Endothelial cell of umbilical vein (primary cell): Measurements from ENCODE around the gene ZNF652. TPM values are rescaled to one million over a fixed set of nuclear protein-coding genes. Genes with fewer than 3 reads are reported as not detected.

Experiments used
- BruUV-seq: library from RNA; stranded (reverse); fragments of 400-500 nt; replicated peaks from 2 replicates; lab custom pipeline; 2021; lab: Mats Ljungman, UMichigan
- CTCF ChIA-PET: fragments of 300-600, 350-600 bp; sonication (Branson Sonifier 250); formaldehyde crosslinking; loops from one replicate; lab custom pipeline; 2021; ENCODE audit warnings: antibody characterized with exemption, inconsistent platforms; lab: Charles Lee
- POLR2A ChIA-PET: fragments of 300-600, 350-600 bp; sonication (Branson Sonifier 250); formaldehyde crosslinking; loops from one replicate; lab custom pipeline; 2021; ENCODE audit warnings: antibody characterized with exemption, inconsistent platforms; lab: Charles Lee
- DNase-seq: peaks from one replicate; pipeline ENCODE4 v3.0.0-alpha.2; 2011; ENCODE audit warnings: low read depth, low spot score
- FAIRE-seq: peaks from 2 replicates; lab custom pipeline; 2011; peaks lifted over from hg19 to GRCh38; lab: Jason Lieb, UNC
- H2AFZ ChIP-seq: 2 replicates; pipeline ENCODE4 v1.6.0; 2012; ENCODE audit warnings: low read depth, low read length, control low read depth, inconsistent platforms
- H3K27ac ChIP-seq: 2 replicates; pipeline ENCODE4 v1.5.1; 2011; ENCODE audit warnings: low read depth, mild to moderate bottlenecking, control low read depth, low read length, moderate library complexity; ENCODE audit not compliant: insufficient read depth
- H3K27me3 ChIP-seq, 2 experiments: 2 replicates each; pipeline versions ENCODE4 v1.6.0 to v1.6.1; 2011; ENCODE audit warnings: low read length in 2 of 2, mixed read lengths in 1 of 2; ENCODE audit not compliant: control insufficient read depth in 2 of 2, insufficient read depth in 2 of 2
- H3K36me3 ChIP-seq, 2 experiments: 2 replicates in 1 of 2; 3 replicates in 1 of 2; pipeline ENCODE4 v1.5.1; 2011; ENCODE audit warnings: low read length in 2 of 2, mild to moderate bottlenecking in 1 of 2, moderate library complexity in 1 of 2; ENCODE audit not compliant: control insufficient read depth in 2 of 2, insufficient read depth in 2 of 2; ENCODE audit errors: extremely low read depth in 1 of 2
- H3K4me1 ChIP-seq: 3 replicates; pipeline ENCODE4 v1.5.1; 2011; ENCODE audit warnings: mild to moderate bottlenecking, low read length; ENCODE audit not compliant: control insufficient read depth, insufficient read depth; ENCODE audit errors: extremely low read depth
- H3K4me2 ChIP-seq: 2 replicates; pipeline ENCODE4 v1.6.1; 2011; ENCODE audit warnings: low read length, control low read depth, mixed read lengths; ENCODE audit not compliant: insufficient read depth
- H3K4me3 ChIP-seq, 3 experiments: fragments of 200-600 bp in 1 of 3; sonication (generic), shearing (Covaris generic) in 1 of 3; replicated peaks in 1 of 3; 2 replicates each; pipeline ENCODE4 v1.5.1; 2011 to 2016; ENCODE audit warnings: control low read depth in 3 of 3, low read length in 3 of 3, mild to moderate bottlenecking in 2 of 3, inconsistent platforms in 1 of 3, low read depth in 1 of 3, moderate library complexity in 1 of 3; ENCODE audit not compliant: insufficient read depth in 1 of 3
- H3K79me2 ChIP-seq: 2 replicates; pipeline ENCODE4 v1.6.0; 2012; ENCODE audit warnings: low read length, inconsistent platforms; ENCODE audit not compliant: control insufficient read depth, insufficient read depth
- H3K9ac ChIP-seq: replicated peaks from 2 replicates; pipeline ENCODE3; 2011; ENCODE audit warnings: low read length, control low read depth; ENCODE audit not compliant: insufficient read depth; ENCODE audit errors: extremely low read depth
- H3K9me1 ChIP-seq: replicated peaks from 3 replicates; pipeline ENCODE4 v1.6.0; 2011; ENCODE audit warnings: mild to moderate bottlenecking, low read length; ENCODE audit not compliant: control insufficient read depth, insufficient read depth; ENCODE audit errors: extremely low read depth
- H3K9me3 ChIP-seq: replicated peaks from 2 replicates; pipeline ENCODE4 v1.5.1; 2012; ENCODE audit warnings: low read length, inconsistent platforms; ENCODE audit not compliant: control insufficient read depth, insufficient read depth
- H4K20me1 ChIP-seq: replicated peaks from 2 replicates; pipeline ENCODE3; 2011; ENCODE audit warnings: mild to moderate bottlenecking, low read length; ENCODE audit not compliant: control insufficient read depth, insufficient read depth; ENCODE audit errors: extremely low read depth
- EZH2 ChIP-seq: IDR thresholded peaks from 2 replicates; pipeline ENCODE4 v1.6.1; 2012; ENCODE audit warnings: borderline replicate concordance, low read depth, mild to moderate bottlenecking, moderate library complexity, low read length, inconsistent platforms; ENCODE audit not compliant: severe bottlenecking
- FOS ChIP-seq: IDR thresholded peaks from 2 replicates; pipeline ENCODE4 v1.6.1; 2011; ENCODE audit warnings: mild to moderate bottlenecking, low read length, moderate library complexity, borderline replicate concordance; ENCODE audit not compliant: insufficient read depth
- GATA2 ChIP-seq: IDR thresholded peaks from 2 replicates; pipeline ENCODE4 v1.7.0; 2011; ENCODE audit warnings: low read depth, mild to moderate bottlenecking, moderate library complexity, mixed read lengths, low read length; ENCODE audit not compliant: insufficient read length, insufficient read depth
- JUN ChIP-seq: IDR thresholded peaks from 2 replicates; pipeline ENCODE4 v1.6.1; 2011; ENCODE audit warnings: borderline replicate concordance, low read depth; ENCODE audit not compliant: insufficient read length, insufficient read depth
- MYC ChIP-seq: IDR thresholded peaks from one replicate; pipeline ENCODE4 v1.6.1; 2011; ENCODE audit warnings: mild to moderate bottlenecking, low read depth, low read length
- POLR2A ChIP-seq: IDR thresholded peaks from 2 replicates; pipeline ENCODE4 v1.6.1; 2012; ENCODE audit warnings: low read depth, mild to moderate bottlenecking, control low read depth, low read length
- POLR2AphosphoS5 ChIP-seq: IDR thresholded peaks from 2 replicates; pipeline ENCODE4 v1.6.1; 2012; ENCODE audit warnings: low read depth, mild to moderate bottlenecking, control low read depth, low read length, moderate library complexity; ENCODE audit not compliant: insufficient read depth
- dilution Hi-C: fragments of 300-500 bp; cut with MboI; formaldehyde crosslinking; loops from one replicate; pipeline ENCODE4 v1.15.0; 2019; ENCODE audit warnings: low sequenced_read_pairs; ENCODE audit not compliant: extremely low pct_ligation_motif_present
- intact Hi-C: fragments of 100-400 bp; cut with micrococcal nuclease; formaldehyde crosslinking; loops from one replicate; pipeline ENCODE4 v1.10.0; 2022
- polyA plus RNA-seq, 4 experiments: library from polyadenylated mRNA; depleted of rRNA in 3 of 4; stranded (reverse) in 3 of 4; unstranded in 1 of 4; fragments of >200 nt; gene quantifications; 2 replicates each; pipeline versions ENCODE4 v1.2.1 to v1.2.3, GENCODE V29; 2011 to 2012; ENCODE audit warnings: missing spikeins in 1 of 4
- total RNA-seq: library from RNA; stranded (reverse); gene quantifications from 2 replicates; pipeline ENCODE4 v1.2.3, GENCODE V29; 2021
- TF ChIP-seq, protein P1 (sequence below), 2 donors: IDR thresholded peaks; 1 replicate in 1 of 2; 2 replicates in 1 of 2; pipeline ENCODE4 v1.5.1; 2011; ENCODE audit warnings: low read length in 2 of 2, mild to moderate bottlenecking in 2 of 2, moderate library complexity in 2 of 2, control low read depth in 1 of 2, inconsistent platforms in 1 of 2, low read depth in 1 of 2; ENCODE audit not compliant: insufficient read depth in 1 of 2; ENCODE audit errors: extremely low read depth in 1 of 2
- TF ChIP-seq, protein P2 (sequence below): IDR thresholded peaks from 2 replicates; pipeline ENCODE4 v1.6.1; 2011; ENCODE audit not compliant: insufficient read depth, insufficient read length

The ZNF652 gene
- total and polyA plus RNA-seq, 2 donors (not counting 3 experiments of a cell fraction or from before 2014, with no cell fraction given), result 6.1 to 18.6 TPM

DNA sequence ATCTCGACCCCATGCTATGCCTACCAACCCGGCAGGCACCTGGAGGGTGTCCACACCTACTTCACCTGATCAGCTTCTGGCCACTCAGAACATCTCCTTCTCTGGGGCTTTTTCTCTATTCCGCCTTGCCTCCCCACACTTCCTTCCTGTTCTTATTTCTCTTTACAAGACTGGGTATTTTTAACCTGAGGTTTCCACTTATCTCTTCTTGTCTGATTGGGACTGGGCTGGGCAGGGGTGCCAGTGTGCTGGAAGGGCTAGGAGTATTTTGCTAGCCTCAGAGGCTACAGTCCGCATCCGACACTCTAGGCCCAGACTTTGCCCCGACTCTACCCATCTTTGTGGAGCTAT is 26.2 kb upstream of the ZNF652 start:
- H2AFZ ChIP-seq, result no peak overlapping the region
- H3K27me3 ChIP-seq, result no peaks in the 10 kb centered on the region
- H4K20me1 ChIP-seq, result no peaks in the 10 kb centered on the region
- no peak for TF ChIP-seq POLR2AphosphoS5
- no peak for TF ChIP-seq FOS
- no peaks in the 10 kb centered on the region for H3K79me2 ChIP-seq
- no peaks in the 10 kb centered on the region for H3K9me1 ChIP-seq
- H3K4me3 ChIP-seq, result no peak overlapping the region
- intact Hi-C loops, result no loop called here
- DNase-seq (no peak), FAIRE-seq (no peak)
- H3K9me3 ChIP-seq, result no peaks in the 10 kb centered on the region
- CTCF ChIA-PET, result interaction anchor here (2.5 to 4.0 kb wide), 2 partner anchors 20 to 73 kb away, joined by 9 to 13 read pairs; no protein-coding TSS in a partner anchor
- POLR2A ChIA-PET, result no interaction called here
- H3K27ac ChIP-seq, result no peak overlapping the region
- H3K4me1 ChIP-seq, result peaks cover 13% of the 10 kb centered on the region
- no peak overlapping the region for H3K4me2 ChIP-seq
- H3K36me3 ChIP-seq, result no peaks in the 10 kb centered on the region
- no peak overlapping the region for H3K9ac ChIP-seq
- BruUV-seq, result no TSS peak
- dilution Hi-C loops, result no loop called here

DNA sequence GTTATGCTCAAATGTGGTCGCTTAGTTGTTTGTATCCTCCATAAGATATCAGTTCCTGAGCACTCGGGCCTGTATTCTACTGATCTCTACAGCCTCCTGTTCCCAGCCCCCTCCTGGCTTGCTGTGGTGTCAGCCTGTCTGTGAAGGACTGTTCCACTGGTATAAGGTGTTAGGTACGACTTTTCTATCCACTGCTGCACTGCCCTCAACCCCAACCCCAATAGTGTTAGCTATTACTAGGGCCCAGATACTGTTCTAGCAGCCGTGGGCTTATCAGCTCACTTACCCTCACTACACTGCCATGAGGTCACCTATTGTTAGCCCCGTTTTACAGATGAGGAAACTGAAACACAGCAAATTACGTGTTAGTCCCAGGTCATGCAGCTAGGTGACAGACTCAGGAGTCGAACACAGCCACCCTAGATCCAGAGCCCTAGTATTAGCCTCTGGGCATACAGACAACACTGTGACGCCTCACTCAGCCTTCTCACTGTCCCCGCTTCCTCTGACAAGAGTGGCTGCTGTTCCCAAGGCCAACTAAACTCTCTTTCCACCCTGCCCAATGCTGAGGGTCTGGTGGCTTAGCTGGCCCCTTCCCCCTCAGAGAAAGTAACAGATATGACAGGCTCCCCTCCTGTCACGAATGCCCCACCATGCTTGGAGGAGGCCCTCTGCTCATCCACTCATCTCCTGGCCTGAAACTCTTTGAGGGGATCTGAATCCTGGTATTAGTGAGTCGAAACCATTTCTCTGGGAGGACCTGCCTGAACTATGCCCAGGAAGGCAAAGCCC is 25.6 kb upstream of the ZNF652 start:
- Histone ChIP-seq H3K36me3 (no peaks in the 10 kb centered on the region), H2AFZ (no peak overlapping the region), H3K4me3 (no peak overlapping the region), H3K27ac (no peak overlapping the region), H3K27me3 (no peaks in the 10 kb centered on the region), H3K4me2 (no peak overlapping the region), H3K9me1 (no peaks in the 10 kb centered on the region), H3K9me3 (no peaks in the 10 kb centered on the region), H3K9ac (no peak overlapping the region), H3K4me1 (peaks cover 13% of the 10 kb centered on the region), H4K20me1 (no peaks in the 10 kb centered on the region), H3K79me2 (no peaks in the 10 kb centered on the region)
- no TSS peak for BruUV-seq
- TF ChIP-seq MYC, result no peak
- no peak for TF ChIP-seq EZH2
- TF ChIP-seq, protein P1, sequence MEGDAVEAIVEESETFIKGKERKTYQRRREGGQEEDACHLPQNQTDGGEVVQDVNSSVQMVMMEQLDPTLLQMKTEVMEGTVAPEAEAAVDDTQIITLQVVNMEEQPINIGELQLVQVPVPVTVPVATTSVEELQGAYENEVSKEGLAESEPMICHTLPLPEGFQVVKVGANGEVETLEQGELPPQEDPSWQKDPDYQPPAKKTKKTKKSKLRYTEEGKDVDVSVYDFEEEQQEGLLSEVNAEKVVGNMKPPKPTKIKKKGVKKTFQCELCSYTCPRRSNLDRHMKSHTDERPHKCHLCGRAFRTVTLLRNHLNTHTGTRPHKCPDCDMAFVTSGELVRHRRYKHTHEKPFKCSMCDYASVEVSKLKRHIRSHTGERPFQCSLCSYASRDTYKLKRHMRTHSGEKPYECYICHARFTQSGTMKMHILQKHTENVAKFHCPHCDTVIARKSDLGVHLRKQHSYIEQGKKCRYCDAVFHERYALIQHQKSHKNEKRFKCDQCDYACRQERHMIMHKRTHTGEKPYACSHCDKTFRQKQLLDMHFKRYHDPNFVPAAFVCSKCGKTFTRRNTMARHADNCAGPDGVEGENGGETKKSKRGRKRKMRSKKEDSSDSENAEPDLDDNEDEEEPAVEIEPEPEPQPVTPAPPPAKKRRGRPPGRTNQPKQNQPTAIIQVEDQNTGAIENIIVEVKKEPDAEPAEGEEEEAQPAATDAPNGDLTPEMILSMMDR (IDR thresholded peaks at IDR 0.05; ENCODE audit: extremely low read depth in 1 of 2, insufficient read depth in 1 of 2, low read depth in 1 of 2, low read length in 2 of 2), result no peak
- TF ChIP-seq POLR2AphosphoS5, result no peak
- TF ChIP-seq FOS, result no peak
- TF ChIP-seq, protein P2, sequence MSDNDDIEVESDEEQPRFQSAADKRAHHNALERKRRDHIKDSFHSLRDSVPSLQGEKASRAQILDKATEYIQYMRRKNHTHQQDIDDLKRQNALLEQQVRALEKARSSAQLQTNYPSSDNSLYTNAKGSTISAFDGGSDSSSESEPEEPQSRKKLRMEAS, result no peak
- TF ChIP-seq JUN, result no peak
- no peak for TF ChIP-seq GATA2
- TF ChIP-seq POLR2A, result no peak
- DNase-seq (no peak), FAIRE-seq (no peak)
- dilution Hi-C loops, result no loop called here
- ChIA-PET CTCF (interaction anchor here (2.5 to 4.0 kb wide), 2 partner anchors 19 to 72 kb away, joined by 9 to 13 read pairs; no protein-coding TSS in a partner anchor), POLR2A (no interaction called here)
- intact Hi-C loops, result no loop called here
